Common myeloid progenitor, CD34-positive (primary cell): ENCODE measurements around the gene RDM1. TPM values are rescaled to one million over a fixed set of nuclear protein-coding genes. Genes with fewer than 3 reads are reported as not detected.

Experiments used
- CTCF ChIA-PET: fragments of 350-600 bp; sonication (Branson Sonifier 250); formaldehyde crosslinking; loops from one replicate; lab custom pipeline; 2021; ENCODE audit warnings: antibody characterized with exemption; lab: Charles Lee
- POLR2A ChIA-PET: fragments of 350-600 bp; sonication (Branson Sonifier 250); formaldehyde crosslinking; loops from one replicate; lab custom pipeline; 2021; ENCODE audit warnings: antibody characterized with exemption; lab: Charles Lee
- DNase-seq, 3 donors: peaks; one replicate each; pipeline versions ENCODE4 v3.0.0 to v3.0.0-alpha.2; 2013
- H3K27ac ChIP-seq, 2 experiments: 1 replicate in 1 of 2; 2 replicates in 1 of 2; pipeline ENCODE4 v1.7.0; 2013; ENCODE audit warnings: inconsistent platforms in 2 of 2, low read length in 2 of 2, mild to moderate bottlenecking in 2 of 2, low read depth in 1 of 2, moderate library complexity in 1 of 2; ENCODE audit not compliant: severe bottlenecking in 2 of 2, insufficient read depth in 1 of 2, poor library complexity in 1 of 2
- H3K27me3 ChIP-seq, 5 experiments: replicated peaks in 2 of 5; 1 replicate in 3 of 5; 2 replicates in 2 of 5; pipeline versions ENCODE4 v1.6.1 to v1.7.0; 2013; ENCODE audit warnings: low read length in 4 of 5, mild to moderate bottlenecking in 2 of 5, moderate library complexity in 2 of 5, inconsistent platforms in 1 of 5; ENCODE audit not compliant: insufficient read depth in 5 of 5, control insufficient read depth in 4 of 5
- H3K36me3 ChIP-seq, 4 experiments: 1 replicate in 2 of 4; 2 replicates in 2 of 4; pipeline versions ENCODE4 v1.6.1 to v1.7.0; 2013; ENCODE audit warnings: low read length in 3 of 4, control low read depth in 1 of 4, mild to moderate bottlenecking in 1 of 4; ENCODE audit not compliant: control insufficient read depth in 4 of 4, insufficient read depth in 4 of 4
- H3K4me1 ChIP-seq, 4 experiments: 1 replicate in 3 of 4; 2 replicates in 1 of 4; pipeline versions ENCODE4 v1.6.1 to v1.7.1; 2013; ENCODE audit warnings: low read length in 3 of 4, mild to moderate bottlenecking in 3 of 4, control low read depth in 1 of 4, inconsistent platforms in 1 of 4, moderate library complexity in 1 of 4; ENCODE audit not compliant: control insufficient read depth in 4 of 4, insufficient read depth in 4 of 4; ENCODE audit errors: control extremely low read depth in 1 of 4
- H3K4me3 ChIP-seq, 7 experiments: 1 replicate in 4 of 7; 2 replicates in 3 of 7; pipeline versions ENCODE4 v1.5.1 to v1.7.0; 2013; ENCODE audit warnings: mild to moderate bottlenecking in 7 of 7, low read length in 6 of 7, moderate library complexity in 6 of 7, inconsistent platforms in 2 of 7, low read depth in 2 of 7, control low read depth in 1 of 7; ENCODE audit not compliant: insufficient read depth in 4 of 7, control insufficient read depth in 1 of 7; ENCODE audit errors: extremely low read depth in 1 of 7
- H3K9me3 ChIP-seq, 5 experiments: 1 replicate in 4 of 5; 2 replicates in 1 of 5; pipeline versions ENCODE4 v1.6.1 to v1.7.1; 2013; ENCODE audit warnings: low read length in 4 of 5, mild to moderate bottlenecking in 2 of 5, inconsistent platforms in 1 of 5, low read depth in 1 of 5, moderate library complexity in 1 of 5; ENCODE audit not compliant: control insufficient read depth in 4 of 5, insufficient read depth in 2 of 5; ENCODE audit errors: control extremely low read depth in 1 of 5
- WGBS: methylation state at CpG from one replicate; pipeline ENCODE4 v1.1.5; 2013; ENCODE audit not compliant: insufficient coverage; 5-methylcytosine and 5-hydroxymethylcytosine counted together
- polyA plus RNA-seq: library from polyadenylated mRNA; unstranded; fragments of 120-200 nt; gene quantifications from one replicate; pipeline ENCODE4 v1.2.1, GENCODE V29; 2013

The RDM1 gene
- polyA plus RNA-seq, result 0.36 TPM

- ChIA-PET CTCF (interaction anchor here (0.9 to 1.5 kb wide), 4 partner anchors 15 to 220 kb away, joined by 3 to 7 read pairs (median 4); no protein-coding TSS in a partner anchor), POLR2A (no interaction called here)
- Histone ChIP-seq H3K36me3 (no peaks in the 10 kb centered on the region), H3K4me3 (peak within 1 kb of the TSS; percentile 7 to 89 (median 70)), H3K9me3 (no peaks in the 10 kb centered on the region), H3K27me3 (no peaks in the 10 kb centered on the region), H3K4me1 (peaks cover 0 to 13% (median 12%) of the 10 kb centered on the region in 4 experiments), H3K27ac (no peak within 1 kb of the TSS)
- 0% methylated on average over 22 of the region's 35 CpGs for WGBS
- DNase-seq, result peak; percentile 51 to 73 (median 69)
These were observed at the start of gene RDM1 for GRCh38 chr17:35930211-35931065. Gene RDM1 (minus strand): TSS chr17:35930773. CDS start chr17:35930727, 46 bp downstream.

GRCh38 chr17:35978346-35978745, 47.8 kb upstream of the RDM1 start:
- DNase-seq, result no peak
- Histone ChIP-seq H3K36me3 (no peaks in the 10 kb centered on the region), H3K27ac (no peak overlapping the region), H3K4me1 (peaks cover 0 to 6% (median 2%) of the 10 kb centered on the region in 4 experiments), H3K9me3 (no peaks in the 10 kb centered on the region), H3K27me3 (no peaks in the 10 kb centered on the region), H3K4me3 (no peak overlapping the region)
- WGBS, result 89% methylated on average over 1 of the region's 3 CpGs
- ChIA-PET CTCF (interaction anchor here (0.8 to 21.0 kb wide), 7 partner anchors 9 to 170 kb away, joined by 3 to 370 read pairs (median 4); no protein-coding TSS in a partner anchor), POLR2A (no interaction called here)

- CTCF ChIA-PET, result interaction anchor here (0.9 to 21.0 kb wide), 5 partner anchors 8 to 171 kb away, joined by 3 to 370 read pairs (median 4); no protein-coding TSS in a partner anchor
- DNase-seq, result no peak
- H3K27me3 ChIP-seq, result no peaks in the 10 kb centered on the region
- H3K4me1 ChIP-seq, result peaks cover 0 to 8% (median 3%) of the 10 kb centered on the region in 4 experiments
- WGBS, result 86% methylated on average over 4 of the region's 7 CpGs
- no peaks in the 10 kb centered on the region for H3K36me3 ChIP-seq
- no peak overlapping the region for H3K27ac ChIP-seq
- no peak overlapping the region for H3K4me3 ChIP-seq
- H3K9me3 ChIP-seq, result no peaks in the 10 kb centered on the region
- POLR2A ChIA-PET, result no interaction called here
These were observed 46.9 kb upstream of the RDM1 start for GRCh38 chr17:35977509-35977908.

GRCh38 chr17:35973333-35974260, 43.0 kb upstream of the RDM1 start:
- peaks cover 0 to 8% (median 3%) of the 10 kb centered on the region in 4 experiments for H3K4me1 ChIP-seq
- H3K27ac ChIP-seq, result no peak overlapping the region
- H3K4me3 ChIP-seq, result no peak overlapping the region
- POLR2A ChIA-PET, result no interaction called here
- CTCF ChIA-PET, result interaction anchor here (0.6 to 21.0 kb wide), 9 partner anchors 9 to 175 kb away, joined by 3 to 370 read pairs (median 3); no protein-coding TSS in a partner anchor
- no peaks in the 10 kb centered on the region for H3K27me3 ChIP-seq
- no peak for DNase-seq
- WGBS, result 75% methylated on average over 8 of the region's 10 CpGs
- H3K9me3 ChIP-seq, result no peaks in the 10 kb centered on the region
- H3K36me3 ChIP-seq, result no peaks in the 10 kb centered on the region

- Histone ChIP-seq H3K36me3 (no peaks in the 10 kb centered on the region), H3K9me3 (no peaks in the 10 kb centered on the region), H3K27ac (no peak overlapping the region), H3K4me1 (peaks cover 0 to 8% (median 3%) of the 10 kb centered on the region in 4 experiments), H3K4me3 (no peak overlapping the region), H3K27me3 (no peaks in the 10 kb centered on the region)
- POLR2A ChIA-PET, result no interaction called here
- CTCF ChIA-PET, result interaction anchor here (0.8 to 21.0 kb wide), 5 partner anchors 10 to 175 kb away, joined by 3 to 370 read pairs (median 3); no protein-coding TSS in a partner anchor
- no peak for DNase-seq
- 93% methylated on average over 3 of the region's 4 CpGs for WGBS
These were observed 42.4 kb upstream of the RDM1 start for GRCh38 chr17:35972945-35973332.

GRCh38 chr17:35972535-35972934, 42.0 kb upstream of the RDM1 start:
- DNase-seq, result no peak
- ChIA-PET CTCF (interaction anchor here (21.0 kb wide), 1 partner anchor 176 kb away, joined by 370 read pairs; no protein-coding TSS in a partner anchor), POLR2A (no interaction called here)
- peaks cover 0 to 8% (median 3%) of the 10 kb centered on the region in 4 experiments for H3K4me1 ChIP-seq
- H3K36me3 ChIP-seq, result no peaks in the 10 kb centered on the region
- H3K4me3 ChIP-seq, result no peak overlapping the region
- H3K27ac ChIP-seq, result no peak overlapping the region
- no peaks in the 10 kb centered on the region for H3K9me3 ChIP-seq
- H3K27me3 ChIP-seq, result no peaks in the 10 kb centered on the region
- WGBS, result 99% methylated on average over 6 of the region's 6 CpGs
